Suprapubic skin (tissue), 4 donors: ENCODE data around the gene PRSS33. TPM values are rescaled to one million over a fixed set of nuclear protein-coding genes. Genes with fewer than 3 reads are reported as not detected.

ENCODE experiments used
- DNase-seq, 2 donors: peaks; one replicate each; pipeline ENCODE4 v3.0.0-alpha.2; 2019; ENCODE audit warnings: low spot score in 2 of 2
- H3K27ac ChIP-seq: fragments of 200-600 bp; sonication (generic); one replicate; pipeline ENCODE4 v1.5.1; 2019
- H3K27me3 ChIP-seq: fragments of 200-600 bp; sonication (generic); one replicate; pipeline ENCODE4 v1.5.1; 2019
- H3K36me3 ChIP-seq: fragments of 200-600 bp; sonication (generic); one replicate; pipeline ENCODE4 v1.5.1; 2019
- H3K4me1 ChIP-seq: fragments of 200-600 bp; sonication (generic); one replicate; pipeline ENCODE4 v1.5.1; 2019
- H3K4me3 ChIP-seq: fragments of 200-600 bp; sonication (generic); one replicate; pipeline ENCODE4 v1.5.1; 2019; ENCODE audit warnings: mild to moderate bottlenecking
- H3K9me3 ChIP-seq: fragments of 200-600 bp; sonication (generic); one replicate; pipeline ENCODE4 v1.5.1; 2019
- EP300 ChIP-seq: sonication (generic); formaldehyde crosslinking; IDR thresholded peaks from one replicate; pipeline ENCODE4 v1.6.1; 2017; ENCODE audit warnings: antibody characterized with exemption
- POLR2A ChIP-seq, 2 donors: fragments of 450-650 bp; IDR thresholded peaks; one replicate each; pipeline ENCODE4 v1.6.1; 2017; ENCODE audit warnings: antibody characterized with exemption in 2 of 2, mild to moderate bottlenecking in 2 of 2, moderate library complexity in 2 of 2
- POLR2AphosphoS5 ChIP-seq, 3 donors: sonication (generic); formaldehyde crosslinking; IDR thresholded peaks; one replicate each; pipeline ENCODE4 v1.6.1; 2017; ENCODE audit warnings: antibody characterized with exemption in 3 of 3
- WGBS: methylation state at CpG from one replicate; pipeline ENCODE4 v1.1.5; 2018; 5-methylcytosine and 5-hydroxymethylcytosine counted together
- total RNA-seq, 4 donors: library from RNA; depleted of rRNA; stranded (reverse); fragments of >200 nt; gene quantifications; one replicate each; pipeline ENCODE4 v1.1.0, GENCODE V29; 2016
- TF ChIP-seq, protein P1 (sequence below), 2 donors: fragments of 200-600 bp in 1 of 2; fragments of 450-650 bp in 1 of 2; sonication (generic) in 1 of 2; IDR thresholded peaks; one replicate each; pipeline ENCODE4 v1.5.1; 2016 to 2019; ENCODE audit warnings: antibody characterized with exemption in 2 of 2, mild to moderate bottlenecking in 1 of 2, moderate library complexity in 1 of 2

Gene PRSS33
- total RNA-seq, 4 donors from 2014 or later, result not detected

DNA sequence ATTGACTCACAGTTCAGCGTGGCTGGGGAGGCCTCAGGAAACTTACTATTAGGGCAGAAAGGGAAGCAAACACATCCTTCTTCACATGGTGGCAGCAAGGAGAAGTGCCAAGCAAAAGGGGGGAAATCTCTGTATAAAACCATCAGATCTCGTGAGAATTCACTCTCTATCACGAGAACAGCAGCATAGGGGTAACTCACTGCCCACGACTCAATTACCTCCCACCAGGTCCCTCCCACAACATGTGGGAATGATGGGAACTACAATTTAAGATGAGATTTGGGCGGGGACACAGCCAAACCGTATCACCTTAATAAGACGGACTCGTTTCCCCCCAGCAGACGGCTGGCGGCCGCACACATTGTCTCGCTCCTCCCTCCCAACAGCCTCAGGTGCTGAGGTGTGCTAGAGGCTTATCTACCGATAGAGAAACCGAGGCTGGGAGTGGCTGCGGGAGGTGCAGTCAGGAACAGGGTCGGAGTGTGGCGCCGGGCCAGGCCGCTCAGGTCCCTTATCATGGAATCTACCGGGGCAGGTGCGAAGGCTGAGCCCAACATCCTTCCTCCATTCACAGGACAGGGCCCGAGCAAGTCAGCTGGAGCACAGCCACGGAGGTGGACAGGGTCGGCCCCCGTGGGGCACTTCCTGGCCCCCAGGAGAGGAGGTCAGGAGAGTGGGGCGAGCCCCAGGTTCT, 37.8 kb upstream of the PRSS33 start:
- Histone ChIP-seq H3K9me3 (no peaks in the 10 kb centered on the region), H3K4me3 (no peak overlapping the region), H3K36me3 (no peaks in the 10 kb centered on the region), H3K27me3 (peaks cover 20% of the 10 kb centered on the region), H3K4me1 (peaks cover 7% of the 10 kb centered on the region), H3K27ac (no peak overlapping the region)
- peak; percentile 46 to 64 for DNase-seq
- TF ChIP-seq POLR2AphosphoS5 (IDR thresholded peaks at IDR 0.05) (no peak), POLR2A (IDR thresholded peaks at IDR 0.05) (no peak), EP300 (no peak)
- TF ChIP-seq, protein P1, sequence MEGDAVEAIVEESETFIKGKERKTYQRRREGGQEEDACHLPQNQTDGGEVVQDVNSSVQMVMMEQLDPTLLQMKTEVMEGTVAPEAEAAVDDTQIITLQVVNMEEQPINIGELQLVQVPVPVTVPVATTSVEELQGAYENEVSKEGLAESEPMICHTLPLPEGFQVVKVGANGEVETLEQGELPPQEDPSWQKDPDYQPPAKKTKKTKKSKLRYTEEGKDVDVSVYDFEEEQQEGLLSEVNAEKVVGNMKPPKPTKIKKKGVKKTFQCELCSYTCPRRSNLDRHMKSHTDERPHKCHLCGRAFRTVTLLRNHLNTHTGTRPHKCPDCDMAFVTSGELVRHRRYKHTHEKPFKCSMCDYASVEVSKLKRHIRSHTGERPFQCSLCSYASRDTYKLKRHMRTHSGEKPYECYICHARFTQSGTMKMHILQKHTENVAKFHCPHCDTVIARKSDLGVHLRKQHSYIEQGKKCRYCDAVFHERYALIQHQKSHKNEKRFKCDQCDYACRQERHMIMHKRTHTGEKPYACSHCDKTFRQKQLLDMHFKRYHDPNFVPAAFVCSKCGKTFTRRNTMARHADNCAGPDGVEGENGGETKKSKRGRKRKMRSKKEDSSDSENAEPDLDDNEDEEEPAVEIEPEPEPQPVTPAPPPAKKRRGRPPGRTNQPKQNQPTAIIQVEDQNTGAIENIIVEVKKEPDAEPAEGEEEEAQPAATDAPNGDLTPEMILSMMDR (IDR thresholded peaks at IDR 0.05), result no peak
- WGBS, result 80% methylated on average over 18 of the region's 26 CpGs

GRCh38 chr16:2824626-2825025, 37.3 kb upstream of the PRSS33 start:
- Histone ChIP-seq H3K4me3 (no peak overlapping the region), H3K36me3 (no peaks in the 10 kb centered on the region), H3K9me3 (no peaks in the 10 kb centered on the region), H3K27me3 (peaks cover 24% of the 10 kb centered on the region), H3K27ac (no peak overlapping the region), H3K4me1 (peaks cover under 1% of the 10 kb centered on the region)
- WGBS, result 88% methylated on average over 7 of the region's 10 CpGs
- DNase-seq, result peak; percentile 35 to 37
- TF ChIP-seq EP300 (no peak), POLR2A (IDR thresholded peaks at IDR 0.05) (no peak), POLR2AphosphoS5 (IDR thresholded peaks at IDR 0.05) (no peak)
- TF ChIP-seq, protein P1 (IDR thresholded peaks at IDR 0.05), result no peak

DNA sequence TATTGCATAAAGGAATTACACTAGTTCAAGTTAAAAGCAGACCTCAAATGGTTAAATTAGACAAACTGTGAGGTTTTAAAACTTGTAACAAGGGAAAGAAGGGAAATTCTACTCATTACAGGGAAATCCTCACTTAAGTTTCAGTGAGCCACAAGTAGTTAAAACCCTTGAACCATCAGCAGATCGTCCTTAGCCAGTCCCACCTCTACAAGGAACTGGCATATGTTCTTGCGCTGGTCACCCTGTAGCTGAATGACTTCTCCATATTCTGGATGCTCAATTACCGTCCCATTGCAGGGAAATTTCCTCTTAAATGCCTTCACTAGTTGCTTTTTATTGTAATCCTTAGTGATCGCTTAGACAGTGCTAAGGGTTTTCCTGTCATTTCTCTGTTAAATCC, 35.1 kb upstream of the PRSS33 start:
- no peak overlapping the region for H3K4me3 ChIP-seq
- H3K27ac ChIP-seq, result no peak overlapping the region
- no peaks in the 10 kb centered on the region for H3K36me3 ChIP-seq
- 59% methylated on average over 4 of the region's 4 CpGs for WGBS
- TF ChIP-seq, protein P1 (IDR thresholded peaks at IDR 0.05), result no peak
- no peak for TF ChIP-seq POLR2A (IDR thresholded peaks at IDR 0.05)
- no peak for TF ChIP-seq EP300
- no peak for TF ChIP-seq POLR2AphosphoS5 (IDR thresholded peaks at IDR 0.05)
- no peaks in the 10 kb centered on the region for H3K4me1 ChIP-seq
- H3K9me3 ChIP-seq, result no peaks in the 10 kb centered on the region
- no peak for DNase-seq
- peaks cover 33% of the 10 kb centered on the region for H3K27me3 ChIP-seq

DNA sequence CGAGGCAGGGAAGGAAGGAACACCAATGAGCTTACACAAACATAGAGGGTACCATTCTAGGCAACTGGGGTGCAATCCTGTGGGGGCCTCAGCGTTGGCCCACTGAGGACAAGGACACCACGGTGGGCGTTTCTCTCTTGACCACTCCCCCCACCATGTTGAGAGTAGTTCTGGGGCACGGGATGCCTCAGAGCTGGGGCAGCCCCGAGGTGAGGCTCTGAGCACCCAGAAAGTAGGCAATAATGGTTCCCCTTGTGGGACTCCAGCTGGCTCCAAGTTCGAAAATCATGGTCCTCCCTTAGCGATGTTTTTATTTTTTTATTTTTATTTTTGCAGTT, 34.8 kb upstream of the PRSS33 start:
- H3K27me3 ChIP-seq, result peaks cover 36% of the 10 kb centered on the region
- DNase-seq, result peak in 1 of 2 donors; percentile 18

GRCh38 chr16:2821487-2822157, 34.3 kb upstream of the PRSS33 start:
- H3K9me3 ChIP-seq, result no peaks in the 10 kb centered on the region
- DNase-seq, result peak; percentile 34 to 57
- WGBS, result 48% methylated on average over 9 of the region's 9 CpGs
- H3K36me3 ChIP-seq, result no peaks in the 10 kb centered on the region
- no peak overlapping the region for H3K4me3 ChIP-seq
- TF ChIP-seq EP300 (no peak), POLR2A (IDR thresholded peaks at IDR 0.05) (no peak), POLR2AphosphoS5 (IDR thresholded peaks at IDR 0.05) (no peak)
- TF ChIP-seq, protein P1 (IDR thresholded peaks at IDR 0.05), result no peak
- H3K27ac ChIP-seq, result no peak overlapping the region
- H3K4me1 ChIP-seq, result no peaks in the 10 kb centered on the region
- H3K27me3 ChIP-seq, result peaks cover 41% of the 10 kb centered on the region

More for the DNA sequence above, 34.8 kb upstream of the PRSS33 start:
- 75% methylated on average over 8 of the region's 8 CpGs for WGBS
- Histone ChIP-seq H3K9me3 (no peaks in the 10 kb centered on the region), H3K27ac (no peak overlapping the region), H3K4me1 (no peaks in the 10 kb centered on the region), H3K36me3 (no peaks in the 10 kb centered on the region), H3K4me3 (no peak overlapping the region)
- TF ChIP-seq EP300, result no peak
- no peak for TF ChIP-seq POLR2AphosphoS5 (IDR thresholded peaks at IDR 0.05)
- no peak for TF ChIP-seq POLR2A (IDR thresholded peaks at IDR 0.05)
- TF ChIP-seq, protein P1 (IDR thresholded peaks at IDR 0.05), result no peak
